ENCODE measurements around the gene CS.

The CS gene

DNA sequence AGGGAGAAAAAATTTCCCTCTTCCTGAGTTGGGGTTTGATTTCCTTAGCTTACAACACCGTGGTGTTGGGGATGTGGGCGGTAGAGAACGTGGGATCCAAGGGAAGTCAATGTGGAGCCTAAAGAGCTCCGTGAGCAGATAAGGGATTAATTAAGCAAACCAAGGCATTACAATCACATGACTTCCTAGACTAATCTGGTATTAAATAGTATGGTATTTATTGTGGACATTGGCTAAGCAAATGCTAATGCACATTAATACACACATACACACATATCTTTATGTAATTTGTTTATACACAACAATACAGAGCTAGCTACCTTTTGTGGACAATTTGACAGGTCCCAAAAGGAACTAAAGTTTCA, 77.6 kb downstream of the CS start:
- no peaks in the 10 kb centered on the region for H3K4me1 ChIP-seq (ENCODE audit: insufficient read depth, insufficient read length)
- DNase-seq (ENCODE audit: low read depth, low spot score) = no peak
- H3K36me3 ChIP-seq (ENCODE audit: insufficient read depth, insufficient read length, low read length) = peaks cover 11% of the 10 kb centered on the region
- peak overlapping the region; percentile 87 for H3K4me3 ChIP-seq (ENCODE audit: insufficient read length, low read depth)
- no peaks in the 10 kb centered on the region for H3K27me3 ChIP-seq (ENCODE audit: insufficient read depth, insufficient read length)
- H3K9me3 ChIP-seq (ENCODE audit: insufficient read depth, low read length) = peaks cover 7% of the 10 kb centered on the region; the same call in 1 of the 2 replicates
- H3K9ac ChIP-seq (ENCODE audit: insufficient read length, low read depth) = peak overlapping the region; percentile 91
- TF ChIP-seq SUZ12 (IDR thresholded peaks at IDR 0.05; ENCODE audit: extremely low read depth, insufficient read depth, insufficient read length) = no peak
- no peak for TF ChIP-seq ZNF274 (IDR thresholded peaks at IDR 0.05; ENCODE audit: low read depth, low read length)
- no peak for TF ChIP-seq YY1 (IDR thresholded peaks at IDR 0.05; ENCODE audit: insufficient read depth, insufficient read length)

DNA sequence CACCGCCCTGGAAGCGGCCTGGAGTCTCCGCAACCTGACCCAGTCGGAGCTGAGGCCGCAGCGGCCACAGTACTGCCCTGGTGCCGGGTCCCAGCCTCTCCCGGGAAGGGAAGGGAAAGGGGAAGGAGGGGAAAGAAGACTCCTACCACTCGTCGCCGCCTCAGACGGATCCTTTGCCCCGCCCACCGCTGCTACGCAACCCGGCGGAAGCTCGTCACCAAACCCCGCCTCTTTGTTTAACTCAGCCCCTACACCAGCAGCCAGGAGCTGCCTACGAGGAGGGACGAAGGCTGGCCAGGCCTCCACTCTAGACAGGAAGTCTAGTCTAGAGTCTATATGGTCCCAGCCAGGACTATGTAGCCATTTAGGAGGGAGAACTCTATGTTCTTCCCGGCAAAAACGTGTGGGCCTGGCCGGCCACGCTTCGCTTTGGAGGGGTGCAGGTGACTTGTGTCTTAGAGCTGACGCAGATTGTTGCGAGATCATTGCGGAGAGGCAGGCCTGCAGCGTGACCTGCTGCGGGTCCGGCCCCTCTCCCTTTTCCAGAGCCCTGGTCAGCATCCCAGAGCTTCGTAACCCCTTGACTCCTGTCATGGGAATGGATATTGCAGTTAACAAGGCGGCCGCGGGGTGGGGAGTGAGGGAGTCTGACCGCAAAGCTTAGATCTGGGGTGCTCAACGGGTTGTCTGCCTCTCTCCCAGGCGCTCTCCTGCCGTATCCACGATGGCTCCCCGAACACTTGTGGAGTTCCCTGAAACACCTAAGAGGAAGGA, 78.2 kb downstream of the CS start, which contains the start of gene RNF41:
TSS of gene RNF41 (minus strand) at position 166 of the 774 bp plus-strand sequence. CDS start 7,875 bp downstream, outside the sequence.
- Histone ChIP-seq H3K9me3 (ENCODE audit: insufficient read depth, low read length) (peaks cover 7% of the 10 kb centered on the region; the same call in 1 of the 2 replicates), H3K4me1 (ENCODE audit: insufficient read depth, insufficient read length) (no peaks in the 10 kb centered on the region), H3K36me3 (ENCODE audit: insufficient read depth, insufficient read length, low read length) (peaks cover 14% of the 10 kb centered on the region), H3K4me3 (ENCODE audit: insufficient read length, low read depth) (peak within 1 kb of the TSS; percentile 87), H3K27me3 (ENCODE audit: insufficient read depth, insufficient read length) (no peaks in the 10 kb centered on the region), H3K9ac (ENCODE audit: insufficient read length, low read depth) (peak within 1 kb of the TSS; percentile 91)
- peak; percentile 96 for DNase-seq (ENCODE audit: low read depth, low spot score)
- TF ChIP-seq SUZ12 (IDR thresholded peaks at IDR 0.05; ENCODE audit: extremely low read depth, insufficient read depth, insufficient read length) = no peak
- no peak for TF ChIP-seq ZNF274 (IDR thresholded peaks at IDR 0.05; ENCODE audit: low read depth, low read length)
- no peak for TF ChIP-seq YY1 (IDR thresholded peaks at IDR 0.05; ENCODE audit: insufficient read depth, insufficient read length)

Measured in NT2/D1 (cell line).